ENCODE results near the gene ZNF438. TPM values are rescaled to one million over a fixed set of nuclear protein-coding genes. Genes with fewer than 3 reads are reported as not detected.

The ZNF438 gene
- polyA plus RNA-seq, 12 donors: 12.7 to 19.7 (median 15.1) TPM; not detected in 1

GRCh38 chr10:30893208-30893607 lies 138.5 kb downstream of the ZNF438 start:
- DNase-seq: no peak

- no peak for DNase-seq
Measured at GRCh38 chr10:30887839-30888238, 143.8 kb downstream of the ZNF438 start.

GRCh38 chr10:30885423-30885822 lies 146.2 kb downstream of the ZNF438 start:
- no peak for DNase-seq

- no peak for DNase-seq
Measured at GRCh38 chr10:30883751-30884150, 147.9 kb downstream of the ZNF438 start.

- no peak for DNase-seq
Measured at GRCh38 chr10:30883116-30883515, 148.5 kb downstream of the ZNF438 start.

- no peak for DNase-seq
Measured at GRCh38 chr10:30882281-30882680, 149.4 kb downstream of the ZNF438 start.

- DNase-seq: no peak
Measured at GRCh38 chr10:30878920-30879319, 152.7 kb downstream of the ZNF438 start.

- DNase-seq: no peak
Measured at GRCh38 chr10:30877111-30877510, 154.6 kb downstream of the ZNF438 start.

- DNase-seq: no peak
Measured at GRCh38 chr10:30873411-30873810, 158.3 kb downstream of the ZNF438 start.

GRCh38 chr10:30870896-30871295 lies 160.8 kb downstream of the ZNF438 start:
- DNase-seq: no peak

GRCh38 chr10:30869566-30869965 lies 162.1 kb downstream of the ZNF438 start:
- no peak for DNase-seq

GRCh38 chr10:30868611-30869010 lies 163.1 kb downstream of the ZNF438 start:
- DNase-seq: peak; percentile 54

GRCh38 chr10:30866896-30867295 lies 164.8 kb downstream of the ZNF438 start:
- DNase-seq: no peak

GRCh38 chr10:30865141-30865926 lies 166.3 kb downstream of the ZNF438 start:
- DNase-seq: no peak

GRCh38 chr10:30863516-30864210 lies 168.0 kb downstream of the ZNF438 start:
- DNase-seq: no peak

GRCh38 chr10:30862486-30862885 lies 169.2 kb downstream of the ZNF438 start:
- DNase-seq: no peak

GRCh38 chr10:30861976-30862375 lies 169.7 kb downstream of the ZNF438 start:
- no peak for DNase-seq

- no peak for DNase-seq
Measured at GRCh38 chr10:30861221-30861620, 170.4 kb downstream of the ZNF438 start.

- peak; percentile 47 for DNase-seq
Measured at GRCh38 chr10:30858499-30858898, 173.2 kb downstream of the ZNF438 start.

GRCh38 chr10:30857803-30858202 lies 173.9 kb downstream of the ZNF438 start:
- DNase-seq: peak; percentile 86

GRCh38 chr10:30855131-30855530 lies 176.5 kb downstream of the ZNF438 start:
- DNase-seq: no peak

- no peak for DNase-seq
Measured at GRCh38 chr10:30854656-30855055, 177.0 kb downstream of the ZNF438 start.

- no peak for DNase-seq
Measured at GRCh38 chr10:30853066-30853465, 178.6 kb downstream of the ZNF438 start.
